ENCODE data around the gene HK3. TPM values are rescaled to one million over a fixed set of nuclear protein-coding genes. Genes with fewer than 3 reads are reported as not detected.

Gene HK3
- total and polyA plus RNA-seq, 9 of the 15 experiments (the other 6 are each of a cell fraction or from before 2014, with no cell fraction given) = 0.16 TPM; not detected in 8

- 0 out of 2 replicates have a peak, but pooled peaks have one; percentile 11 for TF ChIP-seq OTX1 (CRISPR knock-in tag; IDR thresholded peaks at IDR 0.05)
- TF ChIP-seq DDX20 (tag; IDR thresholded peaks at IDR 0.05; ENCODE audit: low read depth) = peak; percentile 68; the same call in 1 of the 2 replicates
- TF ChIP-seq SMARCB1 (IDR thresholded peaks at IDR 0.05; ENCODE audit: insufficient read length, low read depth) = peak; percentile 45
- TF ChIP-seq SOX6 (IDR thresholded peaks at IDR 0.05) = no peak
- TF ChIP-seq SREBF1 (IDR thresholded peaks at IDR 0.05; ENCODE audit: borderline replicate concordance, low read depth, low read length) = peak; percentile 95
- TF ChIP-seq VEZF1 (CRISPR knock-in tag; IDR thresholded peaks at IDR 0.05) = peak; percentile 76
- TF ChIP-seq HMG20B (CRISPR knock-in tag; IDR thresholded peaks at IDR 0.05) = no peak
- TF ChIP-seq MEF2A (IDR thresholded peaks at IDR 0.05; ENCODE audit: control insufficient read depth, low read depth, low read length) = no peak
- TF ChIP-seq TRIM24 (IDR thresholded peaks at IDR 0.05) = 0 out of 4 replicates have a peak, but pooled peaks of 1 of the 2 experiments have one; percentile 14
- no peak for TF ChIP-seq TSC22D4 (tag; IDR thresholded peaks at IDR 0.05)
- no peak for TF ChIP-seq C11orf30 (IDR thresholded peaks at IDR 0.05; ENCODE audit: low read depth)
- peak; percentile 93 for TF ChIP-seq ZNF12 (CRISPR knock-in tag; IDR thresholded peaks at IDR 0.05)
- no peak for TF ChIP-seq SMAD2 (IDR thresholded peaks at IDR 0.05; ENCODE audit: low read depth, low read length)
- TF ChIP-seq NKRF (IDR thresholded peaks at IDR 0.05; ENCODE audit: borderline replicate concordance) = peak; percentile 96
- peak; percentile 97 for TF ChIP-seq STAG1 (CRISPR knock-in tag; IDR thresholded peaks at IDR 0.05; ENCODE audit: borderline replicate concordance)
- TF ChIP-seq KLF1 (tag; IDR thresholded peaks at IDR 0.05) = no peak
- no peak for TF ChIP-seq ZMIZ1 (IDR thresholded peaks at IDR 0.05; ENCODE audit: low read depth in 2 of 2, low read length in 2 of 2)
- TF ChIP-seq CHCHD3 (CRISPR knock-in tag; IDR thresholded peaks at IDR 0.05) = no peak
- no peak for TF ChIP-seq PML (IDR thresholded peaks at IDR 0.05; ENCODE audit: low read length)
Observed at GRCh38 chr5:176837707-176838115, 61.4 kb downstream of the HK3 start (continued).

All from K562 (cell line).